Caco-2 (cell line): ENCODE measurements around the gene SLC4A9. TPM values are rescaled to one million over a fixed set of nuclear protein-coding genes. Genes with fewer than 3 reads are reported as not detected.

Experiments
- BruUV-seq: library from RNA; stranded (reverse); fragments of 400-500 nt; replicated peaks from 2 replicates; lab custom pipeline; 2021; lab: Mats Ljungman, UMichigan
- CTCF ChIA-PET: fragments of 300-600 bp; sonication (Branson Sonifier 250); formaldehyde crosslinking; loops from one replicate; lab custom pipeline; 2022; ENCODE audit warnings: antibody characterized with exemption; lab: Charles Lee
- POLR2A ChIA-PET: fragments of 300-600 bp; sonication (Branson Sonifier 250); formaldehyde crosslinking; loops from one replicate; lab custom pipeline; 2022; ENCODE audit warnings: antibody characterized with exemption; lab: Charles Lee
- DNase-seq, 2 experiments: peaks; one replicate each; pipeline versions ENCODE4 v3.0.0 to v3.0.0-alpha.2; 2020 to 2022
- H3K27me3 ChIP-seq: replicated peaks from 2 replicates; pipeline ENCODE4 v1.6.0; 2011; ENCODE audit warnings: low read length; ENCODE audit not compliant: control insufficient read depth, insufficient read depth
- H3K36me3 ChIP-seq: 2 replicates; pipeline ENCODE4 v1.5.1; 2011; ENCODE audit warnings: low read length; ENCODE audit not compliant: control insufficient read depth, insufficient read depth
- H3K4me1 ChIP-seq: fragments of 250-450 bp; sonication (Bioruptor Pico); 2 replicates; pipeline ENCODE4 v1.5.1; 2020; ENCODE audit warnings: mild to moderate bottlenecking
- H3K4me3 ChIP-seq: 2 replicates; pipeline ENCODE4 v1.5.1; 2011; ENCODE audit warnings: low read depth, mild to moderate bottlenecking, control low read depth, low read length
- H3K9me3 ChIP-seq: fragments of 250-450 bp; sonication (Bioruptor Pico); 2 replicates; pipeline ENCODE4 v1.5.1; 2020; ENCODE audit warnings: mild to moderate bottlenecking, moderate library complexity
- H3K27ac Mint-ChIP-seq: one replicate; pipeline ENCODE4 v1.8.0; 2022; ENCODE audit warnings: mixed read lengths; ENCODE audit not compliant: unreplicated experiment
- H3K27me3 Mint-ChIP-seq: one replicate; pipeline ENCODE4 v1.8.0; 2022; ENCODE audit warnings: mixed read lengths; ENCODE audit not compliant: insufficient read depth, unreplicated experiment
- H3K36me3 Mint-ChIP-seq: one replicate; pipeline ENCODE4 v1.8.0; 2022; ENCODE audit warnings: mild to moderate bottlenecking, mixed read lengths; ENCODE audit not compliant: insufficient read depth, unreplicated experiment
- H3K4me1 Mint-ChIP-seq: one replicate; pipeline ENCODE4 v1.8.0; 2022; ENCODE audit warnings: low read depth, mixed read lengths; ENCODE audit not compliant: unreplicated experiment
- H3K4me3 Mint-ChIP-seq: one replicate; pipeline ENCODE4 v1.8.0; 2022; ENCODE audit warnings: mild to moderate bottlenecking, moderate library complexity, mixed read lengths; ENCODE audit not compliant: unreplicated experiment
- H3K9me3 Mint-ChIP-seq: one replicate; pipeline ENCODE4 v1.8.0; 2022; ENCODE audit warnings: mixed read lengths; ENCODE audit not compliant: unreplicated experiment
- CTCF ChIP-seq, 2 experiments: fragments of 200-600 bp in 1 of 2; IDR thresholded peaks; 1 replicate in 1 of 2; 2 replicates in 1 of 2; pipeline versions ENCODE4 v1.5.1 to v1.8.0; 2011 to 2022; ENCODE audit warnings: antibody characterized with exemption in 1 of 2, control low read depth in 1 of 2, inconsistent platforms in 1 of 2, low read depth in 1 of 2, low read length in 1 of 2, mild to moderate bottlenecking in 1 of 2, moderate library complexity in 1 of 2; ENCODE audit not compliant: insufficient read depth in 1 of 2, severe bottlenecking in 1 of 2, unreplicated experiment in 1 of 2
- intact Hi-C: fragments of 100-400 bp; cut with micrococcal nuclease; formaldehyde crosslinking; loops from one replicate; pipeline ENCODE4 v1.10.0; 2022; ENCODE audit not compliant: unreplicated experiment
- total RNA-seq: library from RNA; stranded (reverse); gene quantifications from 2 replicates; pipeline ENCODE4 v1.2.3, GENCODE V29; 2022

SLC4A9 gene
- total RNA-seq, 1 experiment from 2014 or later, result 0.11 TPM

DNA sequence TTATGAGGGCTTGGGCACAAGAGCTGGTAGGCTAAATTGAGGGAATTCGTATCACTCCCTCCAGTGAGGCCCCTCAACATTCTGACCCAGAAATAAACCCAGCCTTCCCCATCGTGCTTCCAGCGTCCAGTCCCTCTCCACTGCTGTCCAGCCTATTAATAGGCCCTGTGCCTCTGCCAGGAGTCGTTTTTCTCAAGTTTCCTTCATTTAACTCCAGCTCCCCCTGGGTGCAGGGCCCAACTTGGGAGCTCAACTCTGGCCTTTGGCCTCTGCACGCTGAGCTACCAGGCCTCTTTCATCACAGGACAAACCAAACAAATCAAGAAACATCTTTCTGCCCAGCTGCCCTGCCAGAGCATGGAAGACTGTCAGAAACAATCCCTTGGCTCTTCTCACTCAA is 23.6 kb upstream of the SLC4A9 start:
- intact Hi-C loops, result no loop called here
- Histone ChIP-seq H3K36me3 (no peaks in the 10 kb centered on the region; the same call in 1 of the 2 replicates), H3K9me3 (no peaks in the 10 kb centered on the region), H3K27me3 (no peaks in the 10 kb centered on the region), H3K4me3 (no peak overlapping the region), H3K4me1 (peaks cover 13% of the 10 kb centered on the region; the same call in 1 of the 2 replicates)
- Mint-ChIP-seq H3K36me3 (peaks cover 29% of the 10 kb centered on the region), H3K4me3 (no peak overlapping the region), H3K9me3 (no peaks in the 10 kb centered on the region), H3K27ac (no peak overlapping the region), H3K4me1 (peaks cover 11% of the 10 kb centered on the region), H3K27me3 (no peaks in the 10 kb centered on the region)
- peak in 1 of 2 experiments; percentile 30 for DNase-seq
- ChIA-PET CTCF (interaction anchor here (0.6 to 2.4 kb wide), 11 partner anchors 8 to 100 kb away, joined by 3 to 24 read pairs (median 4); partner anchors contain the start of gene HBEGF), POLR2A (interaction anchor here (0.6 to 2.5 kb wide), 2 partner anchors 10 to 11 kb away, joined by 7 to 11 read pairs; partner anchors contain the start of gene HBEGF)
- TF ChIP-seq CTCF (IDR thresholded peaks at IDR 0.05; ENCODE audit: insufficient read depth in 1 of 2, low read depth in 1 of 2, low read length in 1 of 2, severe bottlenecking in 1 of 2, unreplicated experiment in 1 of 2), result no peak
- no TSS peak for BruUV-seq

DNA sequence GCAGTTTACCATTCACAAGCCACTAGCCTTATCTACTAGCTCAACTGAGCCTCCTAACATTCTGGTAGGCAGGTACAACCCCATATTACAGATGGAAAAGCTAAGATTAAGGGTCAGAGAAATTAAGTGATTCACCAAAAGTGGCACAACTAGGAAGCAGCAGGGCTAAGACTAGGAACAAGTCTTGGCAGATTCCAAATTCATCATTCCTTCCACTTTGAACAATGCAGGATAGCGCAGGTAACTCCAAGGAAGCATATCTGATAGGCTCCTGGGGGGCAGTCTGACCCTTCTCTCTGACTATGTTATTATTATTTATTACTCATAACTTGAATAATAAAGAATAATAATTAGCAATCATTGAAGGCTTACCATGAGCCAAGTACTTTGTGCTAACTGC is 22.1 kb upstream of the SLC4A9 start:
- H3K4me1 ChIP-seq, result peaks cover 2% of the 10 kb centered on the region; the same call in 1 of the 2 replicates
- no peak overlapping the region for H3K4me3 Mint-ChIP-seq
- no peaks in the 10 kb centered on the region for H3K27me3 Mint-ChIP-seq
- H3K9me3 Mint-ChIP-seq, result no peaks in the 10 kb centered on the region
- ChIA-PET POLR2A (interaction anchor here (2.5 kb wide), 1 partner anchor 8 kb away, joined by 11 read pairs; the partner anchor contains the start of gene HBEGF), CTCF (interaction anchor here (1.2 to 2.4 kb wide), 2 partner anchors 8 to 100 kb away, joined by 4 to 24 read pairs; partner anchors contain the start of gene HBEGF)
- peaks cover 29% of the 10 kb centered on the region for H3K36me3 Mint-ChIP-seq
- H3K4me1 Mint-ChIP-seq, result peaks cover 5% of the 10 kb centered on the region
- DNase-seq, result no peak
- intact Hi-C loops, result no loop called here
- no peaks in the 10 kb centered on the region; the same call in 1 of the 2 replicates for H3K36me3 ChIP-seq
- no peak for TF ChIP-seq CTCF (IDR thresholded peaks at IDR 0.05; ENCODE audit: insufficient read depth in 1 of 2, low read depth in 1 of 2, low read length in 1 of 2, severe bottlenecking in 1 of 2, unreplicated experiment in 1 of 2)
- no peak overlapping the region for H3K4me3 ChIP-seq
- H3K27ac Mint-ChIP-seq, result no peak overlapping the region
- H3K9me3 ChIP-seq, result no peaks in the 10 kb centered on the region
- no peaks in the 10 kb centered on the region for H3K27me3 ChIP-seq
- no TSS peak for BruUV-seq

- Histone ChIP-seq H3K9me3 (no peaks in the 10 kb centered on the region), H3K4me1 (no peaks in the 10 kb centered on the region), H3K36me3 (no peaks in the 10 kb centered on the region; the same call in 1 of the 2 replicates), H3K27me3 (no peaks in the 10 kb centered on the region), H3K4me3 (no peak overlapping the region)
- ChIA-PET POLR2A (no interaction called here), CTCF (interaction anchor here (1.2 kb wide), 1 partner anchor 100 kb away, joined by 4 read pairs; no protein-coding TSS in a partner anchor)
- Mint-ChIP-seq H3K9me3 (no peaks in the 10 kb centered on the region), H3K36me3 (peaks cover 29% of the 10 kb centered on the region), H3K27ac (no peak overlapping the region), H3K4me3 (no peak overlapping the region), H3K27me3 (no peaks in the 10 kb centered on the region), H3K4me1 (peaks cover 5% of the 10 kb centered on the region)
- TF ChIP-seq CTCF (IDR thresholded peaks at IDR 0.05; ENCODE audit: insufficient read depth in 1 of 2, low read depth in 1 of 2, low read length in 1 of 2, severe bottlenecking in 1 of 2, unreplicated experiment in 1 of 2), result no peak
- no TSS peak for BruUV-seq
- intact Hi-C loops, result no loop called here
- DNase-seq, result no peak
These were observed 21.7 kb upstream of the SLC4A9 start for GRCh38 chr5:140338336-140338735.
